ENCODE results near the gene PITPNC1. TPM values are rescaled to one million over a fixed set of nuclear protein-coding genes. Genes with fewer than 3 reads are reported as not detected.
"Not testable (repeated sequence)": the region's sequence is repeated elsewhere in the genome, so short reads cannot be mapped to it uniquely, and the experiment has no call there.

PITPNC1 gene
- polyA plus RNA-seq, 1 donor from 2014 or later = 18.8 TPM

GRCh38 chr17:67403483-67403882 is 26.4 kb downstream of the PITPNC1 start:
- H3K4me2 ChIP-seq (ENCODE audit: low read length) = no peak overlapping the region
- no peaks in the 10 kb centered on the region for H4K20me1 ChIP-seq (ENCODE audit: insufficient read depth)
- H3K9me3 ChIP-seq (ENCODE audit: low read length) = no peaks in the 10 kb centered on the region
- H3K27ac ChIP-seq (ENCODE audit: low read length) = no peak overlapping the region
- no peaks in the 10 kb centered on the region for H3K36me3 ChIP-seq (ENCODE audit: insufficient read depth, low read length)
- no peak overlapping the region for H2AFZ ChIP-seq (ENCODE audit: low read depth, low read length)
- no peak for TF ChIP-seq SMC3 (conservative IDR thresholded peaks at IDR 0.05; ENCODE audit: poor library complexity)
- no peak for TF ChIP-seq REST (IDR thresholded peaks at IDR 0.05; ENCODE audit: borderline replicate concordance)
- TF ChIP-seq CTCF (IDR thresholded peaks at IDR 0.05; ENCODE audit: poor library complexity, severe bottlenecking) = no peak
- no peak for TF ChIP-seq EZH2 (IDR thresholded peaks at IDR 0.05; ENCODE audit: borderline replicate concordance, insufficient read depth, low read length, poor library complexity, severe bottlenecking)
- TF ChIP-seq POLR2AphosphoS5 (IDR thresholded peaks at IDR 0.05) = no peak
- no peak for TF ChIP-seq MXI1 (conservative IDR thresholded peaks at IDR 0.05; ENCODE audit: poor library complexity, severe bottlenecking)
- TF ChIP-seq RAD21 (conservative IDR thresholded peaks at IDR 0.05) = no peak
- no peak for TF ChIP-seq TAF1 (IDR thresholded peaks at IDR 0.05; ENCODE audit: low read depth)
- no peaks in the 10 kb centered on the region for H3K9me2 ChIP-seq (ENCODE audit: insufficient read depth, low read length)
- H3K9ac ChIP-seq (ENCODE audit: low read length) = no peak overlapping the region
- H3F3A ChIP-seq (ENCODE audit: insufficient read depth, low read length, poor library complexity, severe bottlenecking) = no peaks in the 10 kb centered on the region
- H3K4me3 ChIP-seq (ENCODE audit: low read length) = no peak overlapping the region
- no peaks in the 10 kb centered on the region for H3K27me3 ChIP-seq (ENCODE audit: insufficient read depth, low read depth, low read length)
- peaks cover 3% of the 10 kb centered on the region for H3K79me2 ChIP-seq (replicated peaks; ENCODE audit: insufficient read depth, low read length)

GRCh38 chr17:67408455-67408830 is 31.4 kb downstream of the PITPNC1 start:
- H3K27me3 ChIP-seq (ENCODE audit: insufficient read depth, low read depth, low read length); H3K36me3 ChIP-seq (ENCODE audit: insufficient read depth, low read length); H3K9me3 ChIP-seq (ENCODE audit: low read length); H3F3A ChIP-seq (ENCODE audit: insufficient read depth, low read length, poor library complexity, severe bottlenecking); H3K4me2 ChIP-seq (ENCODE audit: low read length); H3K9ac ChIP-seq (ENCODE audit: low read length); H3K9me2 ChIP-seq (ENCODE audit: insufficient read depth, low read length); H2AFZ ChIP-seq (ENCODE audit: low read depth, low read length); H3K27ac ChIP-seq (ENCODE audit: low read length); H4K20me1 ChIP-seq (ENCODE audit: insufficient read depth); H3K79me2 ChIP-seq (replicated peaks; ENCODE audit: insufficient read depth, low read length); H3K4me3 ChIP-seq (ENCODE audit: low read length): not testable (repeated sequence)

- no peaks in the 10 kb centered on the region for H4K20me1 ChIP-seq (ENCODE audit: insufficient read depth)
- H3K9me3 ChIP-seq (ENCODE audit: low read length) = no peaks in the 10 kb centered on the region
- no peaks in the 10 kb centered on the region for H3F3A ChIP-seq (ENCODE audit: insufficient read depth, low read length, poor library complexity, severe bottlenecking)
- no peak overlapping the region for H2AFZ ChIP-seq (ENCODE audit: low read depth, low read length)
- no peak overlapping the region for H3K4me2 ChIP-seq (ENCODE audit: low read length)
- no peaks in the 10 kb centered on the region for H3K9me2 ChIP-seq (ENCODE audit: insufficient read depth, low read length)
- H3K36me3 ChIP-seq (ENCODE audit: insufficient read depth, low read length) = no peaks in the 10 kb centered on the region
- no peak for TF ChIP-seq CTCF (IDR thresholded peaks at IDR 0.05; ENCODE audit: poor library complexity, severe bottlenecking)
- no peak for TF ChIP-seq POLR2AphosphoS5 (IDR thresholded peaks at IDR 0.05)
- TF ChIP-seq SMC3 (conservative IDR thresholded peaks at IDR 0.05; ENCODE audit: poor library complexity) = no peak
- TF ChIP-seq EZH2 (IDR thresholded peaks at IDR 0.05; ENCODE audit: borderline replicate concordance, insufficient read depth, low read length, poor library complexity, severe bottlenecking) = no peak
- no peak for TF ChIP-seq RAD21 (conservative IDR thresholded peaks at IDR 0.05)
- no peak for TF ChIP-seq MXI1 (conservative IDR thresholded peaks at IDR 0.05; ENCODE audit: poor library complexity, severe bottlenecking)
- no peak for TF ChIP-seq TAF1 (IDR thresholded peaks at IDR 0.05; ENCODE audit: low read depth)
- TF ChIP-seq EP300 (conservative IDR thresholded peaks at IDR 0.05; ENCODE audit: poor library complexity, severe bottlenecking) = no peak
- no peak for TF ChIP-seq REST (IDR thresholded peaks at IDR 0.05; ENCODE audit: borderline replicate concordance)
- no peak overlapping the region for H3K4me3 ChIP-seq (ENCODE audit: low read length)
- no peak overlapping the region for H3K27ac ChIP-seq (ENCODE audit: low read length)
- H3K9ac ChIP-seq (ENCODE audit: low read length) = no peak overlapping the region
- no peaks in the 10 kb centered on the region for H3K79me2 ChIP-seq (replicated peaks; ENCODE audit: insufficient read depth, low read length)
- H3K27me3 ChIP-seq (ENCODE audit: insufficient read depth, low read depth, low read length) = no peaks in the 10 kb centered on the region
Measured at GRCh38 chr17:67411397-67411796, 34.3 kb downstream of the PITPNC1 start.

Measured in neural cell (in vitro differentiated cells).